HG02852 (cell line): ENCODE data around the gene GUSB.
"Not testable (repeated sequence)": the region's sequence is repeated elsewhere in the genome, so short reads cannot be mapped to it uniquely, and the experiment has no call there.

Experiments used
- ATAC-seq: cut with Tn5 transposase; IDR thresholded peaks from one replicate; pipeline ENCODE4 v1.9.1; 2021; ENCODE audit warnings: mild to moderate bottlenecking, moderate library complexity; ENCODE audit not compliant: unreplicated experiment

GUSB gene

GRCh38 chr7:65976659-65977196, 5.3 kb downstream of the GUSB start:
- ATAC-seq: no peak

GRCh38 chr7:65975814-65976445, 6.1 kb downstream of the GUSB start:
- ATAC-seq: no peak

- no peak for ATAC-seq
Measured at GRCh38 chr7:65974876-65975275, 7.1 kb downstream of the GUSB start.

- ATAC-seq: no peak
Measured at GRCh38 chr7:65974191-65974801, 7.7 kb downstream of the GUSB start.

- ATAC-seq: no peak
Measured at GRCh38 chr7:65972976-65973375, 9.0 kb downstream of the GUSB start.

- no peak for ATAC-seq
Measured at GRCh38 chr7:65971021-65971420, 11.0 kb downstream of the GUSB start.

- no peak for ATAC-seq
Measured at GRCh38 chr7:65968256-65969185, 13.5 kb downstream of the GUSB start.

GRCh38 chr7:65967361-65968155, 14.5 kb downstream of the GUSB start:
- ATAC-seq: no peak

GRCh38 chr7:65966146-65966545, 15.9 kb downstream of the GUSB start:
- no peak for ATAC-seq

GRCh38 chr7:65964671-65965070, 17.3 kb downstream of the GUSB start:
- not testable (repeated sequence) for ATAC-seq

- ATAC-seq: no peak
Measured at GRCh38 chr7:65962033-65962432, 20.0 kb downstream of the GUSB start.

GRCh38 chr7:65960351-65961074, 21.5 kb downstream of the GUSB start:
- no peak for ATAC-seq

- no peak for ATAC-seq
Measured at GRCh38 chr7:65955718-65956117, 26.3 kb downstream of the GUSB start.

GRCh38 chr7:65953890-65954450, 28.0 kb downstream of the GUSB start:
- no peak for ATAC-seq

GRCh38 chr7:65953001-65953720, 28.9 kb downstream of the GUSB start:
- no peak for ATAC-seq

- ATAC-seq: no peak
Measured at GRCh38 chr7:65951837-65952578, 30.0 kb downstream of the GUSB start.

GRCh38 chr7:65946904-65947303, 35.1 kb downstream of the GUSB start:
- no peak for ATAC-seq

- ATAC-seq: not testable (repeated sequence)
Measured at GRCh38 chr7:65945787-65946186, 36.2 kb downstream of the GUSB start.
